ENCODE measurements around the gene UNC119.
"Not testable (repeated sequence)": the region's sequence is repeated elsewhere in the genome, so short reads cannot be mapped to it uniquely, and the experiment has no call there.

UNC119 gene

DNA sequence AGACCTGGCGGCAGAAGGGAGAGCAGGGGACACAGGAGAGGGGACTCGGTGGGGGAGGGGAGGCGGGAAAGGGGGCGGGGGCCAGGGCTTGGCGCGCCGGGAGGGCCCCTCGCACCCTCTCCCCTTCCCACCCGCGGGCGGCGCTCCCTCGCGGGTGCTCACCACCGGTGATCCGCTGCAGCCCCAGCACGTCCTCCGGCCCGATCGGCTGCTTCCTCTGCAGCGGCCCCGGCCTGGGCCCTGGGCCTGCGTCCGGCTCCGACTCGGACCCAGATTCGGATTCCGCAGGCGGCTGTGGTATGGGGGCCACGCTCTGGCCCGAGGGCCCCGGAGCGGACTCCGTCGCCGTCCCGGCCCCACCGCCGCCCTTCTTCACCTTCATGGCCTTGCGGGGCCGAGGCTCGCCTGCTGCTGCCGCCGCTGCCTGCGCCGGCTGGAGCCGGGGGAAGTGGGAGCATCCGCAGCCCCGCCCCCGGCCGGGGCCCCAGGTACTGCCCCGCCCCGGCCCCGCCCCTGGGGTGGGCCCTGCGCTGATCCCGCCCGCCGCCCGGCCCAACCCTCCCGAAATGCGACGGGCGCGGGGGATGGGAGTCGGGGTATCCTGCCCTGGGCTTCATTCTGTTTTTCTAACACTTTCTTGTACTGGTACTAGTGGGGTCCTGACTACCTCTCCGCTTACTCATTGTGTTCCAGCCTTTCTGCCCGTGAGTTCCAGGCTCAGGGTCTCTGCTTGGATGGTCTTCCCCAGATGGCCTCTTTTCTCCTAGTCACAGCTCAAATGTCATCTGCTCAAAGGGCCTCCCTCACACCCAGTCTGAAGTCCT is at the start of gene UNC119:
UNC119 (minus strand) TSS at position 449 of the 824 bp plus-strand sequence; CDS start at position 382, 67 bp downstream.
- peak; percentile 38 for DNase-seq (ENCODE audit: low read depth)

DNA sequence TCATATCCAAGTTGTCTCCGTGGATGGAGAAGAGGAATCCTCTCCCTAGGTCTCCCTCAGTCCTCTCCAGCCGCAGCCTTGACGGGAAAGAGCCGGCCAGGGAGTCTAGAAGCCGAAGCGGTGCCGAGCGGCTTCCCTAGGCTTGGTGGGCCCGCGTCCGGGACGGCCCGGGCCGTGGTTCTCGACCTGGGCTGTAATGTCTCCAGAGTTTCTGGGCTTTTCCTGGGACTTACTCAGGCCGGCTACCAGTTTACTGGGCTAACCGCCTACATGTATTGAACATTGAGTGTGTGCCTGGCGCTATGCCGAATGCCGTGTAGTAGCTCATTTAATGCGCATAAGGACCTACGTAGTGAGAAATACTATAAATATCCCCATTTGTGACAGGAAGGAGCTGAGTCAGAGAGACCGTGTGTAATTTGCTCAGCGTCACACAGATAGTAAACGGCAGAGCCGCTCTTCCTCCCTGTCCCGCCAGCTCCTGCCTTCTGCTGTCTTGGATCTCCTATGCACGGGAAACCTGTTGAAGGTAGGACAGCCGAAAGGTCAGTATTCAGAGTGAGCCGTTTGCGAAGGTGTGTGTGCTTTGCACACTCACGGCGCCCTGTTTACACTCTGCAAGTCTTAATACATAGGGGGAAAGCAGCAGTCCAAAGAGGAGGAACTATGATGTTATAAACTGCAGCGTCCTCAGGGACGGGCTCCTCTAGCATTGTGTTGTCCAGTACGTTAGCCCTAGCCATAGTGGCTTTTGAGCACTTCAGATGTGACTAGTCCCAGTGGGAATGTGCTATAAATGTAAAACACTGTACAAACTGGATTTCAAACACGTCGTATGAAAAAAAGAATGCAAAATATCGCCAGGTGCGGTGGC is 47.1 kb upstream of the UNC119 start:
- DNase-seq (ENCODE audit: low read depth), result peak; percentile 75

DNA sequence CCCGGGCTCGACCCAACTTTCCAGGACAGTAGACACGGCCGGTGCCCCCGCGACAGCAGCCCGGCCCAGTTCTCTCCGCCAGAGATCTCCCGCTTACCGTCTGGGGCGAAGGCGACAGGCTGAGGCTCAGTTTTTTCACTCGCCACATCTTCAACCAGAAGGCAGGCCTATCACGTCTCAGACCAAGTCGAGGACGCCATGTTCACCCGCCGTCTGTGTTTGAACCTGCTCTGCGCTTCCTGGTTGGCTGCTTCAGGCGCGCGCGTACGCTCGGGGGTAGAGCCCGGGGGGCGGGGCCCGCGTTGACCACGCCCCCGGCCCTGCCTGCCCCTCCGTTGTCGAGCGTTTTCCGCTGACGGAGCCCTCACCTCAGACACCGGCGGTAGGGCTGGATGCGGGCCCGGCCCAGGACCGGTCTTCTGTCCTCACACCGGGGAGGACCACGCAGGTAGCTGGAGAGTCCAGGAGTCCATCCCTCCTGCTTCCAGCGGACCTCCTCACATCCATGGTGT is 46.4 kb upstream of the UNC119 start, which contains the start of gene SPAG5:
SPAG5 (minus strand) TSS at position 227 of the 512 bp plus-strand sequence; CDS start at position 148, 79 bp downstream.
- DNase-seq (ENCODE audit: low read depth), result peak; percentile 80

DNA sequence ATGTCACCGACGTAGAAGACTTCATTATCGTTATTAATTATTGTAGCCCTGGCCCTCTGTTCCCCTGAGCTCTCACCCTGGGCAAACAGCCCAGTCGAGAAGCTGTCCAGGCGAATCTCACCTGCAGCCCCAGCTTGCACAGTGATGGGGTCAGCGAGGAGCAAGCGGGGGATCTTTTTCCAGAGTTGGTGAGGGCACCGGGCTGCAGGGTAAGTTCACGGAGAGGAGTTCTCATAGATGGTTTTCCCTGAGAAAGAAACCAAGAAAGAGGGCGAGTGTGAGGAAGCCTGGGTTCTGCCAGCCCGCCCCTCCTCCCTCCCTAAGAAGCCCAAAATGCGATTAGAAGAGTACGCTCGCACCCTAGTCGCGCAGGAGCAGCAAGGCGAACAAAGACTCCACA is 46.0 kb upstream of the UNC119 start:
- no peak for DNase-seq (ENCODE audit: low read depth)

DNA sequence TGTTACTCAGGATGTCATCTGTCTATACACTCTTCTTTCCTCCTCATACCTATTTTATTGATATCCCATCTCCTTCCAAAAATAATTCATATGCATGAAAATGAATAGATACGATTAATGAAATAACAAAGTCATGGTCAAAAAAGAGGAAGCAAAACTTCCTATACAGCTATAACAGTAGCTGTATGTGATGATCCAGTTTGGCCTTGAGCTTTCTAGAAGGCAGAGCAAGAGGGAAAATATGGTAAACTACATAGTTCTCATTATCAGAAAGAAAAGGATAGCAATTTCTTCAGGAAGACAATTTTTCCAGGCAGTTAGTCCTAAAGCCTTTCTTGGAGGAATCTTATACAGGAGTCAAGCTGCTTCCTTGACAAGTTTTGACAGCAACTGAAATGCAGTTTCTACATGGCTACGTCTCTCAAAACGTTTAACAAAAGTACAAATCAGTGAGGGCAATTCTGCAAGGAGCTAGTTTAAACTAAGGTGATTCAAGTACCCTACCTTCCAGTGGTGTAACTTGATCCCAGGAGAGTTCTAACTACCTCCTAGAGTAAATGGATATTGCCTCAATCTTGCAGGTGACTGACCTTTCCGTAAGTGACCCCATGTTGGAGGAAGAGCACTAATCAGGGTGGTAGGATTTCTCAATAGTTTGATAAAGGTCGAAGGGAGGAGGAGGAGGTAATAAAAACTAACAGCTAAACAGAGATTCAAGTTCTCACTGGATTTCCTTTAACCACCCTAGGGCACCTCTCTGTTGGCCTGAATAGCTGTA is 45.4 kb upstream of the UNC119 start:
- no peak for DNase-seq (ENCODE audit: low read depth)

DNA sequence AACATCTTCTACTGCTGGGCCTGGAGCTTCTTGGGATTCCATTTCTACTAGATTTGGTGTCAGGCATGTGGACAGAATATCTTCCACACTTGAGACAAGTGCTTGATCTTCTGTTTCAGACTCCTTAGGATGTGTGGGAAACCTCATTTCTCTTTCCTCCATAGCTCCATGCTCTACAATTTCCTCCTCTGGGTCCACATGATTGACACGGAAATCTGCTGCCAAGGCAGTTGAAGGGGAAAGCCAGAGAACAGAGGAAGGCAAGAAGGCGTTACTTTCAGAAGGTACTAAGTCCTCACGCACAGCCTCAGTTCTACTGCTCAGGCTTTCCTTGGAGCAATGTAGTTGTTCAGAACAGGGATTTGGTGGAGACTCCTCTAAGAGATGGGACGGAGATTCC is 39.8 kb upstream of the UNC119 start:
- no peak for DNase-seq (ENCODE audit: low read depth)

DNA sequence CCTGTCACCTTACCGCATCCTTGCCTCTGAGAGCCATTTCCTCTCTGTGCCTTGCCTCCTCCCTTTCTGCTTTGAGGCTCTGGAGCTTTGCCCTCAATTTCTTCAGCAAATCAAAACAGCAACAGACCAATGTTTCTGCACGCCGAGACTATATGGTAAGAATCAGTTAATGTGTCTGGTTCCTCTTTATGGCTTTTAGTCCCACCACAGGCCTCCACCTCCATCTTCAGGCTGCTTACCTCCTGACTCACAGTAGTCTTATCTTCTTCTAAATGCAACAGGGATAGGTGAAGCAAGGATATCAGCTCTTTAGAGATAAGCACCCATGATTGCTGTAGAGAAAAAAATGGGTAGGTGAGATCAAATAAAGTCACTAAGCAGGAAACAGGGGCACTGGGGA is 33.4 kb upstream of the UNC119 start:
- DNase-seq (ENCODE audit: low read depth), result no peak

DNA sequence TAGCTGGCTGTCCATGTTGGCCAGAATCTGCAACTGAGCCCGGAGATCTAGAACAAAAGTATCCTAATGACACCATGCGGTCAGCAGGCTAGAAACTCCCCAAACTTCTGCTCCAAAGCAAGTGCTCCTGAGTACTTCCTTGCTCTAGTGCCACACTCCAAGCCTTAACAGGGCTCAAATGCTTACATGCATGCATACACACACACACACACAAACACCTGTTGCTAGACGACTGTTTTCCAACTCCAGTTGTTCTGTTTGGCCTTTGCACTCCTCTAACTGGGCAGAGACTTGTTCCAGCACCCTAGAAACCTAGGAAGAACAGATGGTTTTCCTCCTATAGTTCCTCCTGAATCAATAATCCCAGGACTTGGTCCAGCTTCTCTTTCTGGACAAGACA is 32.0 kb upstream of the UNC119 start:
- DNase-seq (ENCODE audit: low read depth), result no peak

DNA sequence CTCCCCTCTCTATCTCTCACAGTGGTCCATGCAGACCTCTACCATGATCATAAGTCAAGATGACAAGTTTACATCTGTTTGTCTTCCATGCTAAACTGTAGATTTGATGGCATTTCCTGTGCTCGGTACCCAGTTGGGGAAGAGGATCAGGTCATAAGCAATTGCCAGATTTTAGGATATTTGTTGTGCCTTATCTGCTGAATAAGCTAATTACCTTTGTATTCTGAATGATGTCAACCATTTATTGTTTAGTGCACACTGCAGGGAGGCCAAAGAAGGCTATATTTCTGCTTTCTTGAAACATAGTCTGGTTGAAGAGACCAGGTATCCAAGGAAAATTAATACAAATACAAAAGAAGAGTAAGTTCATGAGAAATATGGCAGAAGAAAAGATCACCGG is 30.1 kb upstream of the UNC119 start:
- DNase-seq (ENCODE audit: low read depth), result no peak

DNA sequence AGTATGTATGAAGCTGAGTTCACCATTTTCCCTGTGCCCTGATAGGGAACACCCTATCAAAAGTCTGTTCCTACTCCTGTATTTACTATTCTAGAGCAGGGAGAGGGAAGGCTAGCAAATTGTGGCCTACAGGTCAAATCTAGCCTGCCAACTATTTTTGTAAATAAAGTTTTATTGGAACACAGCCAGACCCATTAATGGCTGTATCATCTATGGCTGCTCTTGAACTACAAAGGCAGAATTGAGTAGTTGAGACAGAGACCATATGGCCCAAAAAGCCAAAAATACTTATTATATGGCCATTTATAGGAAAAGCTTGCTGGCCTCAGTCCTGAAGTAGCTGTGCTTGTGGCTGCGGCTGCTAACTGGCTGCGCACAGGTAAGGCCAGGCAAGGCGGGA is 28.5 kb upstream of the UNC119 start:
- no peak for DNase-seq (ENCODE audit: low read depth)

DNA sequence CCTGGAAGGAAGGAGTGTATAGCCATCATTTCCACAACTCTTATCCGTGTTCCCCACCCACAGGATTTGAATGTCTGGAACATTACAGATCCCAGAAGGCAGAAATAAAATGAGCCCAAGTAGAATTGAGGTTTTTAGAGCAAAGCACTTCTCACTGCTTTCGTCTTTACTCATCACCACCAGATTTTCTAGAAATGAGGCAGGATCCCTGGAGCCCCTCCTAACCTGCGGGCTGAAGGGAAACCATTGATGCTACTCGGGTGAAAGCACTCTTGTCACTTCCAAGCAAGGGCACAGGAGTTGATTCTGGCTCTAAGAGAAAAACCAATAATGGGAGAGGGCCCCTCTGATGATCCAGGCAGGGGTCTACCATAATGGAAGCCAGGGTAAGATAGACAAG is 27.1 kb upstream of the UNC119 start:
- DNase-seq (ENCODE audit: low read depth), result no peak

DNA sequence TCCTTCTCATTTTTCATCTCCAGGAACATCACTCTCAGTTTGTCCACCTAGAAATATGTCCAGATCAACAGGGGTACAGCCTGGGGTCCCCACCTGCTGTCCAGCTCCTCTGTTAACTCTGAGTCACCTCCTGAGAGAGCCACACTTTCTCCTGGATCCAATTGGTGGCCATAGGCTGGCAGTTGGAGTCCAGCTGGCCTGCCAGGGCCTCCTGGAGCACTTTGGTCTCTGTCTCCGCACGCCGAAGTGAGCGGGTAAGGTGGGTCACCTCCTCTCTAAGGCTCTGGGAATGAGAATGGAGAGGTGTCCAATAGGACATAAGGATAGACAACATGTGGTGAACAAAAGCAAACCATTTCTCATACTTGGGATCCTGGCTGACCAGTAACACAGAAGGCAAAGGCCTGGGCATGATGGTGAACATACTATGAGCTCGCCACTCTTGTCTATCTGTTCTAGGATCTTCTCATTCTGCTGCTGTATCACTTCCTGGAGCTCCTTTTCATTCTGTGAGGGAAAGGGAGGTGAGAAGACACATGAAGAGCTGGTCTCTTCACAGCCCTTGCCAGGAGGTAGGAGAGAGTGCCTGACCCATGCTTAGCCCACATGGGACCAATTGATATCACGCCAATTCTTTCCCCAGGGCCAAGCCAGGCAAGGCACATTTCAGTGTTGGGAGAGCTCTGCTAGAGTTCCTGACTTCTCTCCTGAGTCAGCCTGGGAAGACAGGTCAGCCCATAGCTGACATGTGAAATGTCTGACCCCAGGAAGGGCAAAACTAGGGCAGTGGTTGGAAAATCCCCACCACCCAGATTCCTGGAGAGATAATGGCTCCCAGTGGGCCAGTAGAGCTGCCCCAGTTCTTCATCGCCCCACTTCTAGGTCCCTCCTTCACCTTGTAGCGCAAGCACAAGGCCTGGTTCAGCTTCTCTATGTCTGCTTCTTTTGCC is 26.1 kb upstream of the UNC119 start:
- no peak for DNase-seq (ENCODE audit: low read depth)

DNA sequence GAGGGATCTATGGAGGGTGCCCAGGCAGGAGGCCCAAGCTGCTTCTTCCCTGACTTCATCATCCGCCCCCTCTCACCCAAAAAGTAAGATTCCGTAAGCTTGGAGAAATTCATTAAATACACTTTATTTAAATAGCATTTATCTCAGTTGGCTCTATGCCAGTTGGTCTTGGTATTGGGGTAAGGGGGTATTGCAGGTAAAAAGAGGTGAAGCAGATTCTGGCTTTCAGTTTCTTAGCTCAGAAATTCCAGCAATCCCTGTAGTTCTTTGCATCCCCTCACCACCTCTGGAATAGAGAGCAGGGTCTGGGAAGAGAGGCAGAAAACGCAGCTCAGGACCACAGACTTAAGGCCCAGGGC is 25.0 kb upstream of the UNC119 start:
- no peak for DNase-seq (ENCODE audit: low read depth)

DNA sequence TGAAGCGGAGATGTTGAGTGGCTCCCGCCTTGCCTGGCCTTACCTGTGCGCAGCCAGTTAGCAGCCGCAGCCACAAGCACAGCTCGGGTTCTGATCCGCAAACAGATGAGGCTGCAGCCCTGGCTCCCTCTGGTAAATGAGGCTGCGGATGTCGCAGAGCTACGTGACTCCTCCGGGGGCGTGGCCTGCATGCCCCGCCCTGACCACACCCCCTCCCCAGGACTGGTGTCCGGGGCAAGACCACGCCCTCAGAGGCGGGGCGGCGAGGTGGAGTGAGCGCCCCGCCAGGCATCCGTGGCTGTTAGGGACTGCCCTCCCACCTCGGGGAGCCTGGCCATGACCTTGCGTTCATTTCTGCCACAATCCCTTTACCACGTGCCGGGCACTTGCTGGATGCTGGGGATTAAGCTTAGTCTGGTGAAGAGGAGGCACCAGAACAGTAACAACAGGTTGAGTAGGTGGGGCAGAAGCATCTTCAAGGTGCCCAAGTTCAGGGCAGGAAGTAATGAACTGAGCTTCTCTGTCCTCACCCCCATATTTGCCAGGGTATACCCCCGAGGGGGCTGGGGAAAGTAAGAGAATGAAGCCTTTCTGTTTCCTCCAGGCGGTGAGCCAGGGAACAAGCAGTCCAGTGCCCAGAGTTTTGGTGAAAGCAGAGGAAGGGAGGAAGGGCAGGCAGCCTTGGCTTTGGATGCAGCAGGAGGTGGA is 24.5 kb upstream of the UNC119 start, which contains the start of gene ALDOC:
ALDOC (minus strand) TSS at position 138 of the 708 bp plus-strand sequence. CDS start 1,363 bp downstream, outside the sequence.
- peak; percentile 76 for DNase-seq (ENCODE audit: low read depth)

DNA sequence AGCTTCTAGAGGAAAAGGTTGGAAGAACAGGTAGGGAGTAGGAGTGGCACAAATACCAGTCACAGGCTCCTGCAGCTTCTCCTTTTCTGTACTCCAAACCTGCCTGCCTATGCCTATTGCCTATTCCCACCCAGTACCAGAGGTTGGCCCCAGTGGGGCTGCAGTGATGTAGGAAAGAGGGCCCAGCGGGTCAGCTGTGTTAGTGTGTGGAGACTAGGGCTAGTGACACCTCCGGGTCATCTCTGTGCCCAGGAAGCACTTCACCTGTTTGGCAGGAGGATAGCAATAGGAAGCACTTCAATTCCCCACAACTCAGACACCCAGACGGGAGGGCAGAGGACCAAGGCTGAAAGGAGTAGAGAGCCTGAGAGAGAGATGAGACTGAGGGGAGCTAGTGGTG is 23.6 kb upstream of the UNC119 start:
- DNase-seq (ENCODE audit: low read depth), result not testable (repeated sequence)

DNA sequence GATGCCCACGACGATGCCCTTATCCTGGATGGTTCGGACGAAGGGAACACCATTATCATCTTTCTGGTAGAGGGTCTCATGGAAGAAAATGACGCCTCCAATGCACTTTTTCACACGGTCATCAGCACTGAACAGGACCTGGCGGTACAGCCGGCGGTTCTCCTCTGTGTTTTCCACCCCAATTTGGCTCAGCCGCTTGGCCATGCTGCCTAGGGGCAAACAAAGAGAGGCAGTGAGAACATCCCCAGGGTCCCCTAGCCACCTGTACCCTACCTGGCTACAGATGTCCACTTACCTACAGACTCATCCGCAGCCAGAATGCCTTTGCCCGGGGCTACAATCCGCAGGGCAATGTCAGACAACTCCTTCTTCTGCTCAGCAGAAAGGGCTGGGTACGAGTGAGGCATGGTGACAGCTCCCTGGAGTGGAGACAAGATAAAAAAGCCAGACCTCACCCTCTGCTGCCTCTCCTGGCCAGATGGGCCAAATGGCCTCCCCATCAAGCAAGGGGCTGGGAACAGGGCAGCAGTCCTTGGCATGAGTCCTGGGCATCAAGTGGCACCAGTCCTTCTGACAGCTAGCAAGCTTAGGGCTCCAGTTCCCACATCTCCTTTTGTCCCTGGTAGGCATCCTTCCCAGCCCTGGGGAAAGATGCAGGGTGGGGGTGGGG is 22.8 kb upstream of the UNC119 start:
- no peak for DNase-seq (ENCODE audit: low read depth)

DNA sequence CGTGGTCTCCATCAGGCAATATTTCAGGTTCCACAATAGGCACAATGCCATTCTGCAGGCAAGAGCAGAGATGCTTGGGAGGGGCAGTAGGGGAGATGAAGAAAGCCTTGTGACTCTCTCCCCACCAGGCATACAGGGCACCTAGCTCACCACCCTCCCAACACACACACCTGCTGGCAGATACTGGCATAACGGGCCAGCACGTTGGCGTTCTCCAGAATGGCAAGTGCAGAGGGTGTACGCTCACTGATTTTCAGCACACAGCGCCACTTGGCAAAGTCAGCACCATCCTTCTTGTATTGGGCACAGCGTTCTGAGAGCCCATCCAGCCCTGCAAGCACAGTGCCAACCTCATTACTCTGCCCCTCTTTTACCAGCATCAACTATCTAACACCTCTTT is 22.1 kb upstream of the UNC119 start:
- DNase-seq (ENCODE audit: low read depth), result no peak

DNA sequence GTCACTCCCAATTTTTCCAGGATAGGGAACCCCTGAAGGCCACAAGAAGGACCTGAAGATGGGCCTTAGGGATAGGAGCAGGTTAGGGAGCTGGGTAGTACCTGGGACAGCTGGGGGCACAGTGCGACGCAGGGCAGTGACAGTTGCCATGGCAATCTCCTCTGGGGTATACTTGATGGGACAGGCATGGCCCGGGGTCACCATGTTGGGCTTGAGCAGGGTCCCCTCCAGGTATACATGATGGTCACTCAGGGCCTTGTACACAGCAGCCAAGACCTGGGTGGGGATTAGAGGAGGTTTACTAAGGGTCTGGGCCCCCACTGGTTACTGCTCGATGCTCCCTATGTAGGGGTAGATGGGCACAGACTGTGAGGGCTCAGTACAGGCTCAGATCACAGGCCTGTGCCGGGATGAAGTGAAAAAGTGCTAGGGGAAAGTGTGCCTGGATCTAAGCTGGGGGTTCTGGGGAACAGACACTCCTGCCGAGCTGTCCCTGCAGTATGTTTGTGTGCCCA is 21.6 kb upstream of the UNC119 start:
- no peak for DNase-seq (ENCODE audit: low read depth)

DNA sequence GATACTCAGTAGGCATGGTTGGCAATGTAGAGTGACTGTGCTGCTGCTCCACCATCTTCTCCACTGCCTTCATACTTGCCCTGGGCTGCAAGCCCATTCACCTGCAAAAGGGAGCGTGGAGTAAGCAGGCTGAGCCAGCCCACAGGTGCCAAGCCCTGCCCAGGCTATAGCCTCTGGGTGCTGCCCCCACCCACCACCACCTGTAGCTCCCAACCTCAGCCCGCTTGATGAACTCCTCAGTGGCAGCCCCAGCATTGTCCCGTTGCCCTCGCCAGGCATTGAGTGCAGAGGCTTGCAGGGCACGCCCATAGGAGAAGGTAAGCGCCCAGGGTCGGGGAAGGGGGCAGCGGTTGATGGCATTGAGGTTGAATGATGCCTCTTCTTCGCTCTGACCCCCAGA is 21.1 kb upstream of the UNC119 start:
- no peak for DNase-seq (ENCODE audit: low read depth)

Data from stromal cell of bone marrow (primary cell).